Measurements from ENCODE around the gene CHRNA4.

Gene CHRNA4

DNA sequence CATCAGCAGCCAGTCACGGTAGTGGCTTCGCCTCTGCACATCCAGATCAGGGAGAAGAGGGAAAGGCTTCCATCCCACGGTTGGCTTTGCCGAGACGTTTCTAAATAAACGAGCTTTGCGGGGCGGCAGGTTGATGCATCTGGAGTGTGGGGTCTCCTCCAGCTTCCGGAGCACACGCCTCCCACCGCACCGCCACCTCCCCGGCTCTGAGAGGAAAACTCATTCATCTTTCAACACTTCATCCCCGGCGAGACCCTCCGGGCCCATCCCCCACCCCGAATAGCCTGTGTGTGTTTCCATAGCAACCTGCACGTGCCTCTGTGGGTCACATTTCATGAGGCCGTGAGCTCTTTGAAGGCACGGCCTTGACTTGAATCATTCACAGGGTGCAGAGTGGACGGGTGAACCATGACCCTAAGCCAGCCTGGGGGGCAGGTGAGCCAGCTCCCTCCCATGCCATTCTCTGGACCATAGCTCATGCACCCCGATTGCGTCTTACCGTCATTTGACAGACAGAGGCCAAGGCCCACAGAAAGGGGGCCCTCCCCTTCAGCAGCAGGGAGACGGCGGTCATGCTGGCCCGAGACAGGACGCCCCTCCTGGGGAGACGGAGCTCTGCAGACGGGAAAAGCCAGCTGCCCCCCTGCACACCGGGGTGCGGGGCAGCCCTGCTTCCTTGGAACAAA, 16.2 kb upstream of the CHRNA4 start:
- DNase-seq (ENCODE audit: low read depth) = no peak

GRCh38 chr20:63376283-63377250, 15.4 kb upstream of the CHRNA4 start:
- no peak for DNase-seq (ENCODE audit: low read depth)

DNA sequence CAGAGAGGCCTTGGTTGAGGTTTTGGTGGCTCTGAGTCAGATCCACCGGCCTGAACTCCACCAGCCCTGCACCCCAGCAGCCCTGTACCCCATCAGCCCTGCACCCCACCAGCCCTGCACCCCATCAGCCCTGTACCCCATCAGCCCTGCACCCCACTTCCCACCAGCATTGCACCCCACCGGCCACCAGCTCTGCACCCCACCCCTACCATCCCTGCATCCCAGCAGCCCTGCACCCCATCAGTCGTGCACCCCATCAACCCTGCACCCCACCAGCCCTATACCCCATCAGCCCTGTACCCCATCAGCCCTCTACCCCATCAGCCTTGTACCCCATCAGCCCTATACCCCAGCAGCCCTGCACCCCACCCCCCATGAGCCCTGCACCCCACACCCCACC, 14.3 kb upstream of the CHRNA4 start:
- no peak for DNase-seq (ENCODE audit: low read depth)

- no peak for DNase-seq (ENCODE audit: low read depth)
These were observed 13.4 kb upstream of the CHRNA4 start for GRCh38 chr20:63374504-63374903.

DNA sequence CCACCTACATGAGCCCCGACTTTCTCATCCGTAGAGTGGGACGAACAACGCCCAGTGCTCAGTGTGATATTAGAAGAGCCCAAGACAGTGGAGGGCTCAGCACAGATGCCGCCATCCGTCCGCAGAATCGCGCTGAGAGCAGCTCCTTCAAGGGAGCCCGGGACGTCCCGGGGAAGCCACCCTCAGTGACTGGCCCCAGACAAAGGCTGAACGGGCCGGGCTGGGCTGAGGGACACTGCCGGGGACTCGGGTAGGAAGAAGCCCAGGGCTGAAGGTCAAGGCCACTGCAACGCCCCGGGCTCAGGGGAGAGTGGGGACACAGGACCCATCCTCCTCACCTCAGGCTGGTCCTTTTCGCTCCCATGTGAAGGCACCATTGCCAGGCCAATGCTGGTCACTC, 12.8 kb upstream of the CHRNA4 start:
- no peak for DNase-seq (ENCODE audit: low read depth)

- no peak for DNase-seq (ENCODE audit: low read depth)
These were observed 12.1 kb upstream of the CHRNA4 start for GRCh38 chr20:63372971-63373885.

GRCh38 chr20:63371291-63371865, 10.2 kb upstream of the CHRNA4 start:
- no peak for DNase-seq (ENCODE audit: low read depth)

- no peak for DNase-seq (ENCODE audit: low read depth)
These were observed 9.6 kb upstream of the CHRNA4 start for GRCh38 chr20:63370618-63371187.

DNA sequence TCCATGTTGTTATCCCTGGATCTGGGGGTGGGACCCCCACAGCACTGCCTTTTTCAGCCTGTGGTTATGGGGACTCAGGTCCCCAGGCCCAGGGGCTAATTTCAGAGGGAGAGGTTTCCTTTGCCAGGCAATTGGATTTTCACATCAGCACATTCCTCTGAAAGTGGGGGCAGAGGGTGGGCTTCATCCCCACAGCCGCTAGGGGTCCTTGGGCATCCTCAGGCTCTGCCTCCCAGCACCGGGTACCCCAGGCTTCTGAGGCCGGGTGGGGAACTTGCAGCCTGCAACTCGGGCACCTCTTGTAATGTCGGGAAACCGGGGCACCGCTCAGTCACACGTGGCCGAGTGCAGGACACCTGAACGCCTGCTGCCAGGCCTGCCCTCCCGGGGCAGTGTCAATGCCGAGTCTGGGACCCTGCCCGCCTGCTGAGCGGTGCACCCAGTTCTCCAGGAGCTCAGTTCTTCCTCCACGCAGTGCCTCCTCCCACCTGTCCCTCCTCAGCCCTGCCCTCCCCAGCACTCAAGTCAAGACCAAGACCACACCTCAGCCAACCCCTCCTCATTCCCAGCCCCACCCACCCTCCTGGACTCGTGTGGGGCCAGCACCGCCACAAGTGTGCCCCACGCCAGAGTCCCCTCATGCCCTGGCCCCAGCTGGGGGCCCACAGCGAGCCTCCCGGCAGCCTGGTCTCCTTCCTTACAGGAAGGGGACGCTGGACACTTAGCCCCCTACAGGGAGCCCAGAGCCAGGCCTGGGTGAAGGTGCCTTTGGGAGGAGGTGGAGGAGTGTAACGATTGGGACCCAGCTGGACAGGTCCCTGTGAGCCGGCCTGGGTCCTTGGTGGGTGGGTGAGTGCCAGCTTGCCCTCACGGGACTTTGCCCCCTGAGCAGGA, 8.8 kb upstream of the CHRNA4 start:
- no peak for DNase-seq (ENCODE audit: low read depth)

- no peak for DNase-seq (ENCODE audit: low read depth)
These were observed 7.9 kb upstream of the CHRNA4 start for GRCh38 chr20:63369024-63369530.

- DNase-seq (ENCODE audit: low read depth) = no peak
These were observed 7.0 kb upstream of the CHRNA4 start for GRCh38 chr20:63368151-63368550.

DNA sequence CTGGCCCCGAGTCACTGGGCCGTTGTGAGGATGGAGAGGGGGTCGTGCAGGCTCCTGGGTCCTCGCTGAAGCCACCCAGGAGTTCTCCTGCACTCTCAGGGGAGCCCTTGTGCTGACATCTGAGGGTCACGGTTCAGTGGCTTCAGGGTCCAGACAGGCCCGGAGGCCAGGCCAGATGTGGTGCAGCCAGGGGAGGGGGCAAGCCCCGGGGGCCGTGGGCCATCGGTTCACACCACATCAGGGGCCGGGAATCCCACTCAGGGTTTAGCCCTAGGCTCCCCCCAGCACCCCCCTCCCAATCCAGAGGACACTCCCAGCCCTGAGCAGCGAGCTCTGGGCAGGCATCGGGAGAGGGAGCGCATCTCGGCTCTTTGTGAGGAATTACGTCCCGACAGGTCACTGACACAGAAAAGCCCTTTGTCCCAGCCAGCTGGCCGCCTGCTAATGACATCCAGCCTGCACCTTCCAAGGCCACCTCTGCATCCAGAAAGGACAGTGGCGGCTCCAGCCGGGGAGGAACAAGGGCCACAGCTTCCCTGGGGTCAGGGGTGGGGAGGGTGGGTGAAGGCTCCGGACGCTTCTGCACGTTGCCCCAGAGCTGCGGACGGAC, 6.4 kb upstream of the CHRNA4 start:
- no peak for DNase-seq (ENCODE audit: low read depth)

DNA sequence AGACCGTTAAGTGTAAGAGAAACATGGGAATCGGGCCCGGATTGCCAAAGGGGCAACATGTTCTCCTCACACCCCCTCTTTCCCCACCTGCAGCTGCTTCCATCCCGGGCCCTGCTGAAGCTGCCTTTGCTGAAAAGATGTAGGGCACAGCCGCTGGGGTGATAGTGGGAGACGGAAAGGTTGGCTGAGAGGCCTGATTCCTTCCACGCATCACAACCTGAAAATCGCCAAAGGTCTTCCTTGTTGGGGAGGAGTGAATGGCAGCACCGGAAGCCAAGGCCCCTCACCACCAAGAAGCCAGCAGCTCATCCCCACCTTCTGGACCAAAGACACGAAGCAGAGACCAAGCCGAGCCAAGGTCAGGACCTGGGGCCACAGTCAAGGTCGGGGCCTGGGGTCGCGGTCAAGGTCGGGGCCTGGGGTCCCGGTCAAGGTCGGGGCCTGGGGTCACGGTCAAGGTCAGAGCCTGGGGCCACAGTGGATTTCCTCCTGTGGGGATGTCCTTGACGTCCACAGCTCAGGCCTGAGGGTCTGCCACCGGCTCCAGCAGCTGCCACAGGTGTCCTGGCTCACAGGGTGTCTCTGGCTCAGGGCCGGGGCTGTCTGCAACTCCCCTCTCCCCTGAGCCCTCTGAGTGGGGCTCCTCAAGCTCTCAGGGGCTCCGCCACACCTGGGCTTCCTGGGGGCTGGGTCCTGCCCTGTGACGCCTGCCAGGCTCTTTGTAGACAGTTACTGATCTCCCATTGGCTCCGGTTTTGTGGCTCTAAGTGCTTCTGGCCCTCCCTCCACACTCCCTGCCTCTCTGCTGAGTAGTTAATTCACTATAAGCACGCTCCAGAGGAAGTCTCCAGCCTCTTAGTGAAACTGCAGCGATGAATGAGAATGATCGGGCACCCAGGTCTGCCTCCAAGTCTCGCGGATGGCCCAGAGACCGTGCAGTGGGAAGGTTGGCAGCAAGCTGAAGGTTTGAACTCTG, 5.5 kb upstream of the CHRNA4 start:
- no peak for DNase-seq (ENCODE audit: low read depth)

DNA sequence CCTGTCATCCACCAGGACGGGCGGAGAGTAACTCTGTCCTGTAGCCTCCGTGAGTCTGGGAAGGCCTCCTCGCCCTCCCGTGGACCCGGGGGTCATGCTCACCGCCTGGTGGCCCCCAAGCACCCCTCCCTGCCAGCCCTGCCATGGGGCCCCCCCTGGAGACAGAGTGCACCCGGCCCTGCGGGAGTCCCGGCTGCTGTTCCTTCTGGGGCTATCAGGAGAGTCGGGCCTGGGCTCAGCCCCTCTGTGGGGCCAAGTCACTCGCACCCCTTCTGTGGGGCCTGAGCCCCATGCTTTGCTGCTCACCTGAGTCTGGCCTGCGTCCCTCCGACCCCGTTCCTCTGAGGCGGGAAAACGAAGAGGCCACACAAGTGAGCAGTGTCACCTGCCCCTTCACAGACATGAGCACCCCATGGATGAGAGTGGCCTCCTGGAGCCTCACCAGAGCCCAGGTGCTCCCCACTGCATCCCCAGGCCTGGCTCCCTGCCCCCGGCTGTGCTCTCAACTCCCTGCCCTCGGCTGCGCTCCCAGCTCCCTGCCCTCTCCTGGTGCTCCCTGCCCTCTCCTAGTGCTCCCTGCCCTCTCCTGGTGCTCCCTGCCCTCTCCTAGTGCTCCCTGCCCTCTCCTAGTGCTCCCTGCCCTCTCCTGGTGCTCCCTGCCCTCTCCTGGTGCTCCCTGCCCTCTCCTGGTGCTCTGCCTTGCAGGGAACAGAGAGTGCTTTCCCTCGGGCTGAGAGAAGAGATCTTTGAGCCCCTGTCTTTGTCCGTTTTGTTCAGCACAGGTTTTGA, 4.6 kb upstream of the CHRNA4 start:
- no peak for DNase-seq (ENCODE audit: low read depth)

- DNase-seq (ENCODE audit: low read depth) = no peak
These were observed 3.8 kb upstream of the CHRNA4 start for GRCh38 chr20:63364801-63365585.

DNA sequence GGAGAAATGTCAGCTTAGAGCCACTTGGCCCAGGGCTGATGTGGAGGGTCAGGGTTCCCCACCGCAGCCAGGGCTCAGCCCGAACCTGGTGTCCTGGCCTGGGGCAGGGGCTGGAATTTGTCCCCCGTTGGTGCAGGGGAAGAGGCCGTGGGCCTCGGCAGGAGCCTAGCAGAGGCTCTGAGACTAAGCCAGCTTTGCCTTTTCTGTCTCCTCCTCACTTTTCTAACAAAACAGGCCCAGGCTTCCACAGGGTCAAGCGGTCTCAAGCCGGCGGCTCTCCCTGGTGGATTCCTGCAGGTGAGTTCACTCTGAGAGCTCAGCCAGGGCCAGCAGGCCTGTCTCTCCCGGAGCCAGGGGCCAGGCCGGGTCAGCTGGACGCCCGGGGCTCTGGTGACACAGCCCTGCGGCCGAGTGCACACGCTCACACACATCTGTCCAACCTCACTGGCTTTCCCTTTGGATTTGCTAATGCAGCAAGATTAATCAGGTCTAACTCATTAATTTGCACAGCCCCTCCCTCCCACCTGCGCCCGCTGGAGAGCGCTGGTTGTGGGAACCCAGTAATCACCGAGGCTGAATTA, 2.9 kb upstream of the CHRNA4 start:
- DNase-seq (ENCODE audit: low read depth) = no peak

All from fibroblast of gingiva (primary cell).